Hepatocyte (in vitro differentiated cells): ENCODE measurements around the gene CRHR2.

Experiments
- EZH2 ChIP-seq: fragments of 200-600 bp; sonication (generic); IDR thresholded peaks from 2 replicates; pipeline ENCODE4 v1.6.1; 2016; ENCODE audit warnings: antibody characterized with exemption, mild to moderate bottlenecking, borderline replicate concordance
- TF ChIP-seq, protein P1 (sequence below): fragments of 200-600 bp; sonication (generic); IDR thresholded peaks from 2 replicates; pipeline ENCODE4 v1.5.1; 2016; ENCODE audit warnings: antibody characterized with exemption, mild to moderate bottlenecking; ENCODE audit not compliant: poor library complexity

DNA sequence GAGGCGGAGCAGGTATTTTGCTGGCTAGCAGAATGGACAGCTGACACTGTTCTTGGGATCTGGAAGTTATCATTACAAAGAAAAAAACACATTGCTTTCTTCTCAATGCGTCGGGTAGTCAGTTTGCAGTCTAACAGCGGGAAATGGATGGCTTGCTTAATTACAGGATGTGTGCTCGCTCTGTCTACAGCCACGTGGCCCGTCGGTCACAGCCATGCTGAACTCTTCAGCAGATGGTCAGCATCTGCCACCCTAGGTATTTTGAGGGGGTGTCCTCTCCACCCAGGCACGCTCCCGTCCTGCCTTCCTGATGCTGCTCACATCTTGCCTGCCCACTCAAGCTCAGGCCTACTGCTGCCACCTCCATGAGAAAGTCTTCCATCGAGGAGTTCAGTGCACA lies 49.3 kb upstream of the CRHR2 start:
- TF ChIP-seq, protein P1, sequence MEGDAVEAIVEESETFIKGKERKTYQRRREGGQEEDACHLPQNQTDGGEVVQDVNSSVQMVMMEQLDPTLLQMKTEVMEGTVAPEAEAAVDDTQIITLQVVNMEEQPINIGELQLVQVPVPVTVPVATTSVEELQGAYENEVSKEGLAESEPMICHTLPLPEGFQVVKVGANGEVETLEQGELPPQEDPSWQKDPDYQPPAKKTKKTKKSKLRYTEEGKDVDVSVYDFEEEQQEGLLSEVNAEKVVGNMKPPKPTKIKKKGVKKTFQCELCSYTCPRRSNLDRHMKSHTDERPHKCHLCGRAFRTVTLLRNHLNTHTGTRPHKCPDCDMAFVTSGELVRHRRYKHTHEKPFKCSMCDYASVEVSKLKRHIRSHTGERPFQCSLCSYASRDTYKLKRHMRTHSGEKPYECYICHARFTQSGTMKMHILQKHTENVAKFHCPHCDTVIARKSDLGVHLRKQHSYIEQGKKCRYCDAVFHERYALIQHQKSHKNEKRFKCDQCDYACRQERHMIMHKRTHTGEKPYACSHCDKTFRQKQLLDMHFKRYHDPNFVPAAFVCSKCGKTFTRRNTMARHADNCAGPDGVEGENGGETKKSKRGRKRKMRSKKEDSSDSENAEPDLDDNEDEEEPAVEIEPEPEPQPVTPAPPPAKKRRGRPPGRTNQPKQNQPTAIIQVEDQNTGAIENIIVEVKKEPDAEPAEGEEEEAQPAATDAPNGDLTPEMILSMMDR = no peak
- TF ChIP-seq EZH2 = no peak
